ENCODE results near the gene TBXAS1.

The TBXAS1 gene

DNA sequence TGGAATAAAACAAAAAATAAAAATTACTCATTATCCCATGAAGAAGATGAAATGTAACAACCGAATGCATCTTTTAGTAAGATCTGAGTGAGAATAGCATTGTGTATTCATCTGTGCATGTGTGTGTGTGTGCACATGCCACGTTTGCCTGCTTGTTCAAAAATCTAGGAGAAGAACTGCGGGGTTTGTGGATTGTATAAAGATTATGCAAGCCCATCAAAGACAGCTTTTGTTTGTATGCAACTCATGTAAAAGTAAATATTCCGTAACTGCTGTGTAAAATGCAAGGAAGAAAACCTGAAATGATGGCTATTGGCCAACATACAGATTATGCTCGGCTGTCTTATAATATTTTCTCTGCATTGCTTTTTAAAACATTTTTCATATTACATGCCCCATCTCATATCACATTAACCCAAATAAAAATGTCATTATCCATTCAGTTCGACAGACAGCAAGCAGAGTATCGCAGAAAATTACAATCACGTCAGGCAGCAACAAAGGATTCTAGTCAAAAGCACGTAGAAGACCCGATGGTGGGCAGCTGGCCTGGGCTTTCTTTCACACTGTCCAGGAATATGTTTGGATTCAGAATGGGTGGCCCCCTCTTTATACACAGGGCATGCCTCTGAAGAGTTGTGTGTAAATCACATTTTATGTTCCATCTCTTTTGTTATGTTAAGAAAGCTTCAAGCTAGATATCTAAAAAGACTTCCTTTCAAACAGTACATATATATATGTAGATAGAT lies 119.7 kb downstream of the TBXAS1 start:
- DNase-seq (ENCODE audit: low read depth): no peak

DNA sequence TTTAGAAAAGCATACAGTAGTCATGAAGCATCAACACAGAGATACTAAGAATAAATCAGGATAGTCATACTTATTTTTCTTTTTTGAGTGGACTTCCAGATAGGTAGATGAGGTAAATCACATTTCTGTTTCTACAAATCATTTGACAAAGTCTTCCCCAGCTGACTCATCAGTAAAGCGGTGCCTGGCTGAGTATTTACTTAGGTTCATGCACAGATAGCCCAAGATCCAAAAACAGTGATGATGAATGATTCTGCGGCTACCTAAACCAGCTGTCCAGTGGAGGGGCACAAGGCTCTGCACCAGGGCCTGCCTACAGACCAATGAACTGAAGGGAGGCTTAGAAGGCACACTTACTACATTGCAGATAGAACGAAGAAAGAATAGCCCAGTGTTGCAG lies 120.6 kb downstream of the TBXAS1 start:
- no peak for DNase-seq (ENCODE audit: low read depth)

DNA sequence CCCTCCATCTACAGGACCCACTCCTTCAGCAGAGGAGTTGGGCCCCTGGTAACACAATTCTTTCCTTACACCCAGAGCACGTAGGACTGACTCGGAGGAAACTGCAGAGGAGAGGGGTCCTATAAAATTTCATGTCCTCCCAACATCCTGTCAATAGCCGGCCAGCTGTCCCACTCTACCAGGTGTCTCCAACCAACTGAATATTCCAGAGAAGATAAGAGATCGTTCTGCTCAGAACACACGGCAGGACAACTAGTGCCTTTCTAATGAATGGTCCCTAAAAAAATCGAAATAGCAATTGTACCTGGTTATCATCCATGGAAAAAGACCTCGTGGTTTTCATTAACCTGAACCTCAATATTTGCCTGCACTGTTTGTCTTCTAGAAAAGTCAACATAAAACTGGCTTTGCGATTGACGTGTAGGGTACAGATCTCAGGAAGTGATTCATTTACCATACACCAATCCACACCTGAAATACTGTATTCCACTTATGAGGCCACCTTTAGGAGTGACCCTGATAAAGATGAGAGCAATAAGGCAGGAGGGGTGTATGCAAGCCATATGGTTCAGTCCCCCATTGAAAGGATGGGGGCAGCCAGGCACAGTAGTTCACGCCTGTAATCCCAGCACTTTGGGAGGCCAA lies 121.9 kb downstream of the TBXAS1 start:
- no peak for DNase-seq (ENCODE audit: low read depth)

DNA sequence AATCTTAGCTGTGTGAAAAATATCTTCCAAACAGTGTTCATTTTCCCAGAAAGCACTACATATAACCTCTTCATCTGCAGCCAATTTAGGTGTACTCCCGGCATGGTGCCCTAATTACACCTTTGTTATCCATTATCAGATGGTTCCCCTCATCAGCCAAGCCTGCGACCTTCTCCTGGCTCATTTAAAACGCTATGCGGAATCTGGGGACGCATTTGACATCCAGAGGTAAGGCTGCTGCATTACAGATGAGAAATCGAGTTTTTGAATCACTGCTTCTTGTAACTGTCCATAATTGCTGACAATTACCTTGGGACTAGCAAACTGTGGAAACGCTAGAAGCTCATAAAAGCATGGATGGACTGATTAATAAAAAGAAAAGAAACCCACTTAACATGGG lies 124.2 kb downstream of the TBXAS1 start:
- no peak for DNase-seq (ENCODE audit: low read depth)

- DNase-seq (ENCODE audit: low read depth): no peak
These were observed 126.2 kb downstream of the TBXAS1 start for GRCh38 chr7:139955109-139955820.

DNA sequence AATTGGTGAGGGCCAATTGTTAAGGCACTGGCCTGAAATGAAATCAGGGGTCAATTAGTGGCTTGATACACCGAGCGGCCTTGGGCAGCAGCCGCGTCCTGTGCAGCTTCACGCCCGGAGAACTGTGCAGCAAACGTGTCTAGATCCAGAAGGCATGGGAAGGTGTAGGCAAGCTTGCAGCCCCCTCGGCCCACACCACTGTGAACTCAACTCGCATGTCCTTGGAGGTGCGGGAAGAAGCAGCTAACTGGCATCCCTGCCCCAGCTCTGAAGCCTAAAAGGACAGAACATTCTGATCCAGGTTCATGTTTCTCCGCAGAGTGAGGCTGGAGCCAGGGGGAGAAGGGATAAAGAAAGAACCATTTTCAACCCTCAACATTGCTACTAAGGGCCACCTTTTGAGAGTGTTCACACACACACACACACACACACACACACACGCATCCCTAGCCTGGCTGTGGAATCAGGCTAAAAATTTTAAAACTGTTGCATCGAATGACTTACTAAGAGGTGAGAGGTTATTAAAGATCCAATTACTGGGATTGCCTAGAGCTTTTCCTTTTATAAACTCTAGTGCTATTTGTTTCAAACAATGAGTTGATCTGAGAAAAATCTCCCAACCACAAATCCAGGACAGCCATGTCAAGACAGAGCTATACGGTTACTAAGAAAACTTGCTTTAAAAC lies 129.7 kb downstream of the TBXAS1 start:
- DNase-seq (ENCODE audit: low read depth): no peak

DNA sequence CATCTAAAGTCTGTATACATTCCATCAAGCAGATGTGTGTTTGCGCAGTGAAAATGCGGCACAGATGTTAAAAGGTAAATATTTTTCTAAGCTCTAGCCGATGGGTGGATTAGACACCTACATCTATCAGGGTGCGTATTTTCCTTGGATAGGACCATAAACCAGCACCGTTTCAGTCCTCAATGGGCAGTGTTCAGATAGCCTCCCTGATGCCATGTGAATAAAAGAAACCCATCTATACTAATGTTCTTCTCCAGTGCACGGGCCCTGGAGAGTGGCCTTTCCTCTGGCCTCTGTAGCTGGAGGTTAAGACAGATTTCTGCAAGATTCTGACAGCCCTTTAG lies 130.2 kb downstream of the TBXAS1 start:
- DNase-seq (ENCODE audit: low read depth): no peak

DNA sequence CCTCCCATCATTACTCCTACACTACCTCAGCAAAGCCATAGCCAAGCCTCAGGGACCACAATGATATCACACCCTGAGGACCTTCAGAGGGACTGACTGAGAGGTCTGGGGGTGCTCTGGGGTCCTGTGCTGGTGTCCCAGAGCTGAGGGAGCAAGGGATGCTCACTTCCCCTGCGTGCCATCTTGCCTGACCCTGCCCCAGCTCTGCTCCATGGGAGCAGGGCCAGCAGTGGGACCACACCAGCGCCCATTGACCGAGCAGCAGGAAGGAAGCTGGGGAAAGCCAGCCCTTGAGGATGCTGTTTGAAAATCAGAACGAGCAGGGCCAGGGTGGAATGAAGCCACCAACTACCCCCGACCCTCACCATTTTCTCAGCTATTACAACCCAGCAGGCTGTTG lies 130.7 kb downstream of the TBXAS1 start:
- DNase-seq (ENCODE audit: low read depth): no peak

GRCh38 chr7:139960157-139960556 lies 131.1 kb downstream of the TBXAS1 start:
- DNase-seq (ENCODE audit: low read depth): no peak

- DNase-seq (ENCODE audit: low read depth): no peak
These were observed 137.0 kb downstream of the TBXAS1 start for GRCh38 chr7:139965942-139966628.

DNA sequence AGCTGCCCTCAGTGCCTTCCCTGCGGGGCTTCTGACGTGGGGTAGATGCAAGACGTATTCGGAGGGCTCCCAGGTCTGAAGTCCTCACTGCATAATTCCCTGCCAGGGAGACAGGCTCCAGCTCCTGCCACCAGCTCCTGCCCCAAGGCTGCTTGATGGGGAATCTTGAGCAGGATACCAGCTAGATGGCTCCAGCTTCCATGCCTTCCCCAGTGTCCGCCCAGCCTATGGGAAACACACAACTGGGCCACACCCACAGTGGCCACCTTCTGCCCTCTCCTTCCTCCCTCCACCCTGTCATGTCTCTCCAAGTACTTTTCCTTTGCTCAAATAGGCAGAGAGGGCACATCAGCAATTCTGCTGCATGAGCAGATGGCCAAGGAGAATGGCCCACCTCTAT lies 137.9 kb downstream of the TBXAS1 start:
- DNase-seq (ENCODE audit: low read depth): no peak

DNA sequence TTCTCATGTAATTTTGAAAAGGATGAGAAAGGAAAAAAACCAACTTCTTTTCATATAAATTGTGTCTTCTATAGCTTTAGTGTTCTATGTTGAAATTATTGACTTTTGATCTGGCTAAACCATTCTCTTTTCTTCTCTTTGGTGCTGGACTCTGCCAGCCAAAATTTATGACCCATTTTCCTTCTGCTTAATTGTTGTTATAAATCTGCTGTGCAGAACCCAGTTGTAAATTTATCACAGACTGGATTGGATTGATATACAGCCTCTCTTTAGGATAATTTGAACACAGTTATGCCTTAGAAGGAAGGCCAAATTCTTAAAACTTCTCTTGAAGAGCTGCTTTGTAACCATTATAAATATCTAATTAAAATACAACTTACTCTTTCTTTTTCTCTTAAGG lies 139.9 kb downstream of the TBXAS1 start:
- DNase-seq (ENCODE audit: low read depth): no peak

- no peak for DNase-seq (ENCODE audit: low read depth)
These were observed 143.0 kb downstream of the TBXAS1 start for GRCh38 chr7:139972029-139972428.

DNA sequence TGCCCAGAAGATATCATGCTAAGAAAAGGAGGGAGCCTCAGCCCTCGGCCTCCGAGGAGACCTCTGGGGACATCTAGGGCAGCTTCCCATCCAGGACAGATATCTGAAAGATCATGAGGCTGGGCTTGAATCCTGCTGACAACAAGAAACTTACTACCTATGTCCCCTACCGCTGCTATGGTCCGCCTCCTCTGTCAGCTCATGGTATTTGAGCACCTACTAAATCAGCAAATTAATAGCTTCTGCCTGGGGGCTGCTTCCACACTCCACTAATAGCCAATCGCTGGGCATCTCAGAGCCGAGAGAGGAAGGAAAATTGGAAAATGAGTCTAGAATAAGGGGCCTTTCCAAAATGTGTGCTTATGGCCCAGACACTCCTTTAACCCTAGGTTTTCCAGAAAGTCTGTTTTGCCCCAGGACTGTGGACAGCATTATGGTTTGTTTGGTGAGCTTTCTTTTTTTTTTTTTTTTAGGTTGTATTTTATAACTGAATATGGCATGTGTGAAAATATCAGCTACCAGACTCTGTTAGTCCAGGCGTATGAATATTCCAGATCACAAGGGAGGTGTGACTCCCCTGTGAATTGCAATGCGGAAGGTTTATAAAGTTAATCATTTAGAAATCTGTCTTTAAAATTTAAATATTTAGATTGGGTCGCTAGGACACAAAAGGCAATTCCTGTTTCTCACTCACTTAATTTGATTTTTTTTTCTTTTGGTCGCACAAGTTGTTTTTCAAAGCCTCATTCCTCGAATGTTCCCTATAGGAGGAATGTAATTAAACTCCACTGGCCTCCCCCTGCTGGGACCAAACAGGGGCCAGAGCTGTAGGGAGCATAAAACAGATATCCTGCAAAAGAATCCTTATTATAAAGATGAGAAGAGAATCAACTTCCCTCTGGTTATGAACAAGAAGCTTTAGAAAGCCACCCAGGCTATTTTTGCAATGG lies 144.3 kb downstream of the TBXAS1 start:
- DNase-seq (ENCODE audit: low read depth): no peak

GRCh38 chr7:139974179-139974811 lies 145.2 kb downstream of the TBXAS1 start:
- no peak for DNase-seq (ENCODE audit: low read depth)

DNA sequence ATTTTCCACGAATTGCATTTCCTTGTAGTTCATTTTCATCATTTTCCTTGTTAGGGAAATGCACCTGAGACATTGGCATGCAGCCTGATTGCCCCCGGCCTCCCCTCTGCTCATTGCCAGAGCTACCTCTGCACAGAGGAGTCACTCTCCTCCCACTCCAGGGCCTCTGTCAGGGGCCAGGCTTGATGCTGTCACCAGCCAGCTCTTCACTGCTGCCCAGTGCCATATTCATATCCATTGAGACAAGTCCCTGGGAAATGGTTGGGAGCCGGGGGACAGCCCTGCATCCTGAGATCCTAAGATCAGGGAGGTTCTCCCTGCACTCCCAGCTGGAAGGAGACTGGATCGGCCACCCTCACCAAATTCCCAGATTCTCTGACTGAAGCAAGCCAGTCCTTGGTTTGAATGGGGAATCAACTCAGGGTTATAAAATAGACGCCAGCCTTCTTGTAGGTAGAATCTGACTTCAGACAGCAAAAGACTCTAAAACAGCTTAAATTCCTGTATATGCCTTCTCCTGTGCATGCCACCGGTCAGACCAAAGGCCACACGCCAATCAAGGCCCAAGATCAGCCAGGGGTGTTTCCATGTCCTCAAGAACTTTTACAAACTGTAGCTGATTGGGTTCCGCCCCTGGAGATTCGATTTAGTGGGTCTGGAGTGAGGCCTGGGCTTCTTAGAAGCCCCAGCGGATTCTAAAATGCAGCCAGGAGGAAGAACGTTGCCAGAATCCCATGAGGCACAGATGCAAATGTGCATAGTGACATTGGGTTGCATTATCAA lies 147.2 kb downstream of the TBXAS1 start:
- no peak for DNase-seq (ENCODE audit: low read depth)

GRCh38 chr7:139976838-139977656 lies 148.0 kb downstream of the TBXAS1 start:
- DNase-seq (ENCODE audit: low read depth): no peak

- DNase-seq (ENCODE audit: low read depth): no peak
These were observed 152.4 kb downstream of the TBXAS1 start for GRCh38 chr7:139981511-139981895.

All from stimulated activated CD8-positive, alpha-beta memory T cell treated with anti-CD3 and anti-CD28 coated beads, Interleukin-7, amount 100 ng/mL, for 24 hours (primary cell).